Measurements from ENCODE around the gene CAPZB.
A peak's percentile ranks its signal among the peaks of the same experiment; 100 is the strongest.

CAPZB gene

GRCh38 chr1:19381261-19381660 is 104.1 kb downstream of the CAPZB start:
- DNase-seq, result no peak

DNA sequence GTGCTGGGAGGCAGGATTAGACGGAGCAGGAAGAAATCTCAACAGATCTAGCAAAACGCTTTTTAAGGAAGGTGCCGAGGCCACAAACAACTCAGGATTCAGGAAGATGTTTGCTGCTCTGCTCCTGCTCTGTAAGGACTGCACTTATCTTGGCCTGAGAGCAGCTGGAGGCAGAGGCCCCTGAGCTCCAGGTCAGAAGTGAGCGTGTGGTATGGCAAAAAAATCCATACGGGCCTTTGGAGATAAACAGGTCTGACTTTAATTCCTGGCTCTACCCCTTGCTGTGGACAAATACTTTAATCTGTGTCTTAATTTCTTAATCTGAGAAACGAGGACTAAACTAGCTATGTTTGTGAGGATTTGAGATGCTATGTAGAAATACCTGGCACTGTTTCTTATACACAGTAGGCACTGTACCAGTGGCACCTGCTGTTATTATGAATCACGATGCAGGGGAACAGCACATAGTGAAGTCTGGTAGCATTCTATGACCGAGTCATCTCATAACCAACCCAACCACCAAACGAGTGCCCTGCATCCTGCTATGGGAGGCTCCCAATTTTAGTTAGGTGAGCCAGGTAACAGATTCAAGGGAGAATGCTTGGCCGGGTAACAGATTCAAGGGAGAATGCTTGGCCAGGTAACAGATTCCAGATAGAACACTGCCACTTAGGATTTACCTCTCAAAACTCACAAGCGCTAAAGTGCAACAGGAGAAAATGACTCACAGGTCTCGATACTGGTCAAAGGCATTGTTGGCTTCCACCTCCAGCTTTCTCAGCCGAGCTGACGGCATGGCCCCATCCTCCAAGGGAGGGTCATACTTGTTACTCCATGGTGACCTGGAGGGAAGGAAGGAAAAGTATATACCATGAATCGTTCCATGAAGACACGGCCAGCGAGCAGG is 107.3 kb downstream of the CAPZB start:
- DNase-seq, result no peak

DNA sequence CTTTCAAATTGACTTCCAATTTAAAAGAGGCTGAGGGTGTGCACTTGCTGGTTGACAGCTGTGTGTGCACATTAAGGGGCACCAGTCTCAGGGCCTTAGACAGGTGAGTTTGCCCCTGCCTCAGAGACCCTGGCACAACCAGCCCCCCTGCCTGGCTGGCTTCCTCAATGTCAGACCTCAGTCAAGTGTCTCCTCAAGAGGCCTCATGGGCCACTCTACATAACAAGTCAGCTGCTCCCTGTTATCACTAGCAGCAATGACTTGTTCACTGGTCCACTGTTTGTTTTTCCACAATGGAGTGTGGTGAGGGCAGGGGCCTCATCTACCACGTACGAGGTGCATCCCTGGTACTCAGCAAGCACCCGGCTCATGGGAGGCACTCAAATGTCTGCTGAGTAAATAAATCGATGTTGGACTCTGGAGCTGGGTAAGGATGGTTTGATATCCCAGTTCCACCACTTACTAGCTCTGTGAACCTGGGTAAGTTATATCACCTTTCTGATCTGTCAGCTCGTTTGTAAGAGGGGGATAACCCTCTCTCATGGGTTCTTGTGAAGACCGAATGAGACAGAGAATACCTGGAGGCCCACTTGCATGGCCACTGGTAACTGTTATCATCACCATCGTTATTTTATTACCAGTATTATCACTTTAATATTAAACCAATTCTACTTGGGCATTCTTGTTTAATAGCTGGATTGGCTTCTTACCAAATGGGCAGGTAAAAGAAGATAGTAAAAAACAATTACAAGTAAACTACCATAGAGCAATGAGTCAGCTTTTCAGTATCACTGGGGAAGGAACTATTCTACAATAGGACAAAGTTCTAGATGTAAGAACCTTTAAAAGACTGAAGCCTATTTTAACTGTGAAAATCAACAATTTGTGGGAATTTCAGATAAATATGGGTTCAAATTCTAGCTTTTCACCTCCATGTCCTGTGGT is 108.6 kb downstream of the CAPZB start:
- DNase-seq, result no peak

DNA sequence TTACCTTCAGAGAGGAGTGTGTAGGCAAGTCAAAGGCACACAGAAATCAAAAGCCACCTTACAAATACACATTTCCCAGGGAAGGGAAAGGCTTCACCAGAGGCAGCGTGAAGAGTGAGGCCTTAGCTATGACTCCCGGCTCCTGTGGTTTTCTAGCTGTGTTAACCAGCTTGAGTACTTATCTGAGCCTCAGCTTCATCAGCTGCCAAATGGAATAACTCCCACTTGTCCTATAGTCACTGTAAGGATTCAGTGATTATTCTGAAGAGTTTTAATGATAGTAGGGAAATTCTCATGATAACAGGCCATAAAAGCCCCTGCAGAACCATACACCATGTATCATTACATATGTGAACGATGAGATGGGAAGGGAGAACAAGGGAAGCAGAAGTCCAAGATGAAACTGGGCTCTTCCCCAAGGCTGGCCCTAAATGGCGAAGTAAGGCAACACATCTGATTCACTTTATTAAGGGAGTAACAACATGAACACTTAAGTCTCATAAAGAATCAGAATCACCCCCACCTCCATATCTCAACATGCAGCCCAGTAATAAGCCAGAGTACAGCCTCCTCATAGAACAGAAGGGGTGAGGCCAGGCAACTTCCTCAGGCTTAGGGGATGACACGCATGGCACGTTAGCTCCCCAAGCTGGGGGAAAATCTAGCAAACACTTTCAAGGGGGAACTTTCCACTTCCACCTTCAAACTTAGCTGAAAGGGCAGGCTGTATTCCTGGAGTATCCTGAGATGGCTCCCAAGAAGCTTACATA is 109.5 kb downstream of the CAPZB start:
- DNase-seq, result no peak

DNA sequence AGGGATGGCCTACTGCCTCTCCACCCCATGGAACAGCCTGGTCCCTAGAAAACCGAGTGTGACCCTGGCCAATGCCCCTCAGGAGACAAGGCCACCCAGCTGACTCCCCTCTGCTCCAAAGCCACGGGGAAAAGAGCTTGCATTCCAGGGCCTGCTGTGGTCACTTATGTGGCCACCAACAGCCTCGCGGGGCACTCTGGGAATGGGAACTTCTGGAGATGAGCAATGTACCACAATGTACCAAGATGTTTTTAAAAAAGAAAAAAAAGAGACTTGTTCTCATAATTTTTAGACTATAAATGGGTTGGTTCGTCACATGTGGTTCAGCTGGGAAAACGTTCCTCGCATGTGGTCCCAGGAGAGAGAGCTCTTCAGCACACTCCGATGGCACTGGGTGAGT is 110.4 kb downstream of the CAPZB start:
- no peak for DNase-seq

GRCh38 chr1:19374083-19374801 is 111.1 kb downstream of the CAPZB start:
- peak; percentile 14 for DNase-seq

DNA sequence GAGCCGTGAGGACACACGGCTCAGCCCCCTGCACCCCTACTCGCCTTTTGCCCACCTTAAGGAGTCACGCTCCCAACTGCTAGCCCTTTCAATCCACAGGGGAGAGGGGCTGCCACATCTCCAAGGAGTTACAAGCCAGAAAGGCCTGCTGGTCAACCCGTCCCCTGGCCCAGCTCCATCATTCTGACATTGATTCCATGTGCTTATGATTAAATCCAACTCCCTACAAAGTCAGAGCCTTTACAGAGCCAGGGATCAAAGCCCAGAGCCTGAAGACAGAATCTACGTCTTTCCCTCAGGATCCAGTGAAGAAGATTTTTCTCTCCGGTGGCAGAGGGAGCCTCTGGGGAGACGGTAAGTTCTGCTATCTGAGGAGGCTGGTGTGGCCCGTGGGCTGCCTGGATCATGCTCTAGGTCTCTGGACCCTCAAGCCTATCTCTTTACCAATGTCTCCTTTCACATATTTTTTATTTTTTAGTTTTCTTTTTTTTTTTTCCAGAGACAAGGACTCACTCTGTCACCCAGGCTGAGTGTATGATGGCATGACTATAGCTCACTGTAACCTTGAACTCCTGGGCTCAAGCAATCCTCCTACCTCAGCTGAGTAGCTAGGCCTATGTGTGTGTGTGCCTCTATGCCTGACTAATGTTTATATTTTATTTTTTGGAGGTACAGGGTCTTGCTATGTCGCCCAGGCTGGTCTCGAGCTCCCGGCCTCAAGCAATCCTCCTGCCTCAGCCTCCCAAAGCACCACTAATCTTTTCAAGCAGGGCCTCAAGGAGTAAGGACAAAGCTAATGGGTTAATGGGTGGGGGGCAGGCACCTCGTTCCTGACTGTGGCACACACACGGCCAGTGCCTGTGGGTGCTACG is 111.9 kb downstream of the CAPZB start:
- no peak for DNase-seq

- DNase-seq, result no peak
Measured at GRCh38 chr1:19372602-19373001, 112.7 kb downstream of the CAPZB start.

GRCh38 chr1:19372136-19372514 is 113.2 kb downstream of the CAPZB start:
- no peak for DNase-seq

- no peak for DNase-seq
Measured at GRCh38 chr1:19371226-19372135, 113.9 kb downstream of the CAPZB start.

DNA sequence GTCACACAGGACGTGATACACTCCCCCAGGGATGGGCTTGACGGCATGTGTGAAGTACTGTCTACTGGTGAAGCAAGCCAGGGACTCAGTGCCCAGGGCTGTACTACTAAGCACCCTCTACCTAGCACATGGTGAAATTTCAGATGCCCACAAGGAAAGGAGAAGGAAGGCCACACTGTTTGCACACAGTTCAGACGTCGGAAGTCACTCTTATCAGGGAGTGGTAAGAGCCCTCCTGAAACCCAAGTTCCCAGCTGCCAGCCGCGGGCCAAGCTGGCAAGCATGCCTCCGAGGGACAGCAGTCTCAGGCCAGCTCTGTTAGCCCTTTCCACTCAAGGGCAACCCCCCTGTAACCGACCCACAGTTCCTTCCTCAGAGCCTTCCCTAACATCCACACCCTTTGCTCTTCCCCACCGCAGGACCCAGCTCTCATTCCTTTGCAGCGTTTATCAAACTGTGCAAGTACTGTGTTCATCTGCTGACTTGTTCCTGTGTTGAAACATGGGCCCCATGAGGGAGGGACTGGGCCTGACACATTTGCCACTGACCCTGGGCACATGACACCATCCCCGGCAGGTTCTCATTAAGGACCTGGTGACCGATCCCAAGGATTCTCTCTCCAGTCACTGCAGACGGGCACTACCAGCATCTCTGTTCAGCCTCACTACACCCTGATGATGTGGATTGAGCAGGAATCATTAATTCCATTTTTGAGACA is 114.7 kb downstream of the CAPZB start:
- peak; percentile 33 for DNase-seq

- DNase-seq, result no peak
Measured at GRCh38 chr1:19369396-19370090, 115.8 kb downstream of the CAPZB start.

GRCh38 chr1:19368964-19369363 is 116.4 kb downstream of the CAPZB start:
- DNase-seq, result no peak

DNA sequence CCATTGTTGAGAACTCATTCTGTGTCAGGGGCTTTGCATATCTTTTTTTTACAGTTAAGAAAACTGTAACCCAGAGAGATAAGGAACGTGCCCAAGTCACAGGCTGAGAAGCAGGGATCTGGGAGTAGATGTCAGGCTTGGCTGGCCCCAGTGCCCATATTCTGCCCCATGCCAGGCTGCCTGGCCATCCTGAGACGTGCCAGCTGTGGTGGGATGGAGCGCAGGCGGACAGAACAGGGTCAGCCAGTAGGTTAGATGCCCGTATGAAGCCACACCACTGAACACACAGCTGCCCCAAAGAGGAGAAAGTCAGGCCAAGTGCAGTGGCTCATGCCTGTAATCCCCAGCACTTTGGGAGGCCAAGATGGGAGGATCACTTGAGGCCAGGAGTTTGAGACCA is 117.3 kb downstream of the CAPZB start:
- peak; percentile 23 for DNase-seq

DNA sequence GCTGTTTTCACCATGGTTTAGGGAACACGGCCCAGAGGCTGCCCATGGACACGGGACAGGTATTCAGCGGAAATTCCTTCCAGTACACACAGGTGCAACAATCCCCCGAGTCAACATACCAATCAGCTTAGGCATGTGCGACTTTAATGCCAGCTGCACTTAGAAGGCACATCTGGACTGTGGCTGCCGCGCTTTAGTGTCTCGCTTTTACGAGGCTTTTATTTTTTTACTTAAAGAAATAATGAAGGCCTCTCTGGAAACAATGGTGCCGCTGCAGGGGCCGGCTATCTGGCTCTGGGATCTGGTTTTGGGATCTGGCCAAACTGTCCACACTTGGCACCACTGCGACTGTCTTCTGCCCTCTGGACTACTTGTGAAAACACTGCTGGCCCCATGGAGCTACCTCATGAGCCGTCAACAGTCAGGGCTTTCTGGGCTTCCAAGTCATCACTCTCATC is 117.7 kb downstream of the CAPZB start:
- no peak for DNase-seq

GRCh38 chr1:19366599-19367536 is 118.5 kb downstream of the CAPZB start:
- no peak for DNase-seq

- no peak for DNase-seq
Measured at GRCh38 chr1:19365721-19366120, 119.6 kb downstream of the CAPZB start.

Data from hematopoietic multipotent progenitor cell treated with erythropoietin and hydrocortisone succinate and interleukin-3 and kit ligand, for 8 days (in vitro differentiated cells).